ENCODE measurements around the gene OTOG. TPM values are rescaled to one million over a fixed set of nuclear protein-coding genes. Genes with fewer than 3 reads are reported as not detected.

The OTOG gene
- total and polyA plus RNA-seq, 2 of the 8 experiments (the other 6 are each of a cell fraction or from before 2014, with no cell fraction given): 0.41 to 1.5 TPM

DNA sequence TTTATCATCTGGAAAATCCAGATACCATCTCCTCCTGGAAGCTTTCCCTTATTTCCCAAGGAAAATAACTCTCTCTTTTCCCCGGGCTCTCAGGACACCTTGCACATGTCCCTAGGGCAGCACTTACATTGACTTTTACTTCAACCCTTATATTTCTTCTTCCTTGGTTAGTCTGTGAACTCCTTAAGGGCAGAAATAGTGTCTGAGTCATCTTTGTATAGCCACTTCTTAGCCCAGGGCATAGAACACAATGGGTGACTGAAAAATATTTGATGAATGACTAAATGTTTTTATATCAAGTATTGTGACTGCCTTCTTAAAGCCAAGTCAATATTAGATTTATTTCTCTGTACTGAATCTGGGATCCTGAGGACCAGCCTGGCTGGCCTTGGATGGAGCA lies 126.9 kb downstream of the OTOG start (continued):
- TF ChIP-seq, protein P1, sequence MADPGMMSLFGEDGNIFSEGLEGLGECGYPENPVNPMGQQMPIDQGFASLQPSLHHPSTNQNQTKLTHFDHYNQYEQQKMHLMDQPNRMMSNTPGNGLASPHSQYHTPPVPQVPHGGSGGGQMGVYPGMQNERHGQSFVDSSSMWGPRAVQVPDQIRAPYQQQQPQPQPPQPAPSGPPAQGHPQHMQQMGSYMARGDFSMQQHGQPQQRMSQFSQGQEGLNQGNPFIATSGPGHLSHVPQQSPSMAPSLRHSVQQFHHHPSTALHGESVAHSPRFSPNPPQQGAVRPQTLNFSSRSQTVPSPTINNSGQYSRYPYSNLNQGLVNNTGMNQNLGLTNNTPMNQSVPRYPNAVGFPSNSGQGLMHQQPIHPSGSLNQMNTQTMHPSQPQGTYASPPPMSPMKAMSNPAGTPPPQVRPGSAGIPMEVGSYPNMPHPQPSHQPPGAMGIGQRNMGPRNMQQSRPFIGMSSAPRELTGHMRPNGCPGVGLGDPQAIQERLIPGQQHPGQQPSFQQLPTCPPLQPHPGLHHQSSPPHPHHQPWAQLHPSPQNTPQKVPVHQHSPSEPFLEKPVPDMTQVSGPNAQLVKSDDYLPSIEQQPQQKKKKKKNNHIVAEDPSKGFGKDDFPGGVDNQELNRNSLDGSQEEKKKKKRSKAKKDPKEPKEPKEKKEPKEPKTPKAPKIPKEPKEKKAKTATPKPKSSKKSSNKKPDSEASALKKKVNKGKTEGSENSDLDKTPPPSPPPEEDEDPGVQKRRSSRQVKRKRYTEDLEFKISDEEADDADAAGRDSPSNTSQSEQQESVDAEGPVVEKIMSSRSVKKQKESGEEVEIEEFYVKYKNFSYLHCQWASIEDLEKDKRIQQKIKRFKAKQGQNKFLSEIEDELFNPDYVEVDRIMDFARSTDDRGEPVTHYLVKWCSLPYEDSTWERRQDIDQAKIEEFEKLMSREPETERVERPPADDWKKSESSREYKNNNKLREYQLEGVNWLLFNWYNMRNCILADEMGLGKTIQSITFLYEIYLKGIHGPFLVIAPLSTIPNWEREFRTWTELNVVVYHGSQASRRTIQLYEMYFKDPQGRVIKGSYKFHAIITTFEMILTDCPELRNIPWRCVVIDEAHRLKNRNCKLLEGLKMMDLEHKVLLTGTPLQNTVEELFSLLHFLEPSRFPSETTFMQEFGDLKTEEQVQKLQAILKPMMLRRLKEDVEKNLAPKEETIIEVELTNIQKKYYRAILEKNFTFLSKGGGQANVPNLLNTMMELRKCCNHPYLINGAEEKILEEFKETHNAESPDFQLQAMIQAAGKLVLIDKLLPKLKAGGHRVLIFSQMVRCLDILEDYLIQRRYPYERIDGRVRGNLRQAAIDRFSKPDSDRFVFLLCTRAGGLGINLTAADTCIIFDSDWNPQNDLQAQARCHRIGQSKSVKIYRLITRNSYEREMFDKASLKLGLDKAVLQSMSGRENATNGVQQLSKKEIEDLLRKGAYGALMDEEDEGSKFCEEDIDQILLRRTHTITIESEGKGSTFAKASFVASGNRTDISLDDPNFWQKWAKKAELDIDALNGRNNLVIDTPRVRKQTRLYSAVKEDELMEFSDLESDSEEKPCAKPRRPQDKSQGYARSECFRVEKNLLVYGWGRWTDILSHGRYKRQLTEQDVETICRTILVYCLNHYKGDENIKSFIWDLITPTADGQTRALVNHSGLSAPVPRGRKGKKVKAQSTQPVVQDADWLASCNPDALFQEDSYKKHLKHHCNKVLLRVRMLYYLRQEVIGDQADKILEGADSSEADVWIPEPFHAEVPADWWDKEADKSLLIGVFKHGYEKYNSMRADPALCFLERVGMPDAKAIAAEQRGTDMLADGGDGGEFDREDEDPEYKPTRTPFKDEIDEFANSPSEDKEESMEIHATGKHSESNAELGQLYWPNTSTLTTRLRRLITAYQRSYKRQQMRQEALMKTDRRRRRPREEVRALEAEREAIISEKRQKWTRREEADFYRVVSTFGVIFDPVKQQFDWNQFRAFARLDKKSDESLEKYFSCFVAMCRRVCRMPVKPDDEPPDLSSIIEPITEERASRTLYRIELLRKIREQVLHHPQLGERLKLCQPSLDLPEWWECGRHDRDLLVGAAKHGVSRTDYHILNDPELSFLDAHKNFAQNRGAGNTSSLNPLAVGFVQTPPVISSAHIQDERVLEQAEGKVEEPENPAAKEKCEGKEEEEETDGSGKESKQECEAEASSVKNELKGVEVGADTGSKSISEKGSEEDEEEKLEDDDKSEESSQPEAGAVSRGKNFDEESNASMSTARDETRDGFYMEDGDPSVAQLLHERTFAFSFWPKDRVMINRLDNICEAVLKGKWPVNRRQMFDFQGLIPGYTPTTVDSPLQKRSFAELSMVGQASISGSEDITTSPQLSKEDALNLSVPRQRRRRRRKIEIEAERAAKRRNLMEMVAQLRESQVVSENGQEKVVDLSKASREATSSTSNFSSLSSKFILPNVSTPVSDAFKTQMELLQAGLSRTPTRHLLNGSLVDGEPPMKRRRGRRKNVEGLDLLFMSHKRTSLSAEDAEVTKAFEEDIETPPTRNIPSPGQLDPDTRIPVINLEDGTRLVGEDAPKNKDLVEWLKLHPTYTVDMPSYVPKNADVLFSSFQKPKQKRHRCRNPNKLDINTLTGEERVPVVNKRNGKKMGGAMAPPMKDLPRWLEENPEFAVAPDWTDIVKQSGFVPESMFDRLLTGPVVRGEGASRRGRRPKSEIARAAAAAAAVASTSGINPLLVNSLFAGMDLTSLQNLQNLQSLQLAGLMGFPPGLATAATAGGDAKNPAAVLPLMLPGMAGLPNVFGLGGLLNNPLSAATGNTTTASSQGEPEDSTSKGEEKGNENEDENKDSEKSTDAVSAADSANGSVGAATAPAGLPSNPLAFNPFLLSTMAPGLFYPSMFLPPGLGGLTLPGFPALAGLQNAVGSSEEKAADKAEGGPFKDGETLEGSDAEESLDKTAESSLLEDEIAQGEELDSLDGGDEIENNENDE (IDR thresholded peaks at IDR 0.05; ENCODE audit: insufficient replicate concordance, low read length): no peak
- TF ChIP-seq EZH2 (IDR thresholded peaks at IDR 0.05; ENCODE audit: low read depth, low read length, severe bottlenecking) (no peak), HDAC6 (IDR thresholded peaks at IDR 0.05; ENCODE audit: low read depth, low read length) (no peak), CTBP2 (IDR thresholded peaks at IDR 0.05; ENCODE audit: borderline replicate concordance, insufficient read depth, insufficient read length, low read length) (no peak), ZNF274 (IDR thresholded peaks at IDR 0.05; ENCODE audit: borderline replicate concordance, extremely low read depth, low read length) (no peak), EGR1 (IDR thresholded peaks at IDR 0.05; ENCODE audit: borderline replicate concordance, low read depth, low read length) (no peak), TAF1 (IDR thresholded peaks at IDR 0.05; ENCODE audit: low read depth, low read length) (no peak), YY1 (IDR thresholded peaks at IDR 0.05; ENCODE audit: low read depth, low read length) (no peak), BCL11A (IDR thresholded peaks at IDR 0.05; ENCODE audit: low read depth in 2 of 2, low read length in 2 of 2) (no peak), POLR2A (IDR thresholded peaks at IDR 0.05; ENCODE audit: control extremely low read depth in 1 of 2, low read depth in 2 of 2, low read length in 2 of 2) (no peak), PHF8 (conservative IDR thresholded peaks at IDR 0.05; ENCODE audit: low read depth, low read length) (no peak), TBP (IDR thresholded peaks at IDR 0.05; ENCODE audit: low read depth, low read length) (no peak), SUZ12 (IDR thresholded peaks at IDR 0.05; ENCODE audit: low read length) (no peak)
